GM21526 (cell line): ENCODE data around the gene SYVN1.
A peak's percentile ranks its signal among the peaks of the same experiment; 100 is the strongest.
"Not testable (repeated sequence)": the region's sequence is repeated elsewhere in the genome, so short reads cannot be mapped to it uniquely, and the experiment has no call there.

Experiments
- ATAC-seq: cut with Tn5 transposase; IDR thresholded peaks from one replicate; pipeline ENCODE4 v1.9.1; 2021; ENCODE audit warnings: moderate library complexity; ENCODE audit not compliant: unreplicated experiment, low FRiP score

Gene SYVN1

GRCh38 chr11:65128182-65129145 lies 5.9 kb downstream of the SYVN1 start:
- ATAC-seq: no peak

GRCh38 chr11:65127473-65128181 lies 6.7 kb downstream of the SYVN1 start:
- ATAC-seq: no peak

- ATAC-seq: no peak
These were observed 7.6 kb downstream of the SYVN1 start for GRCh38 chr11:65126624-65127274.

- no peak for ATAC-seq
These were observed 8.9 kb downstream of the SYVN1 start for GRCh38 chr11:65125197-65126056.

- ATAC-seq: no peak
These were observed 9.7 kb downstream of the SYVN1 start for GRCh38 chr11:65124480-65125196.

- peak; percentile 53 for ATAC-seq
These were observed 12.2 kb downstream of the SYVN1 start, which contains the start of the genes FAU and MRPL49 for GRCh38 chr11:65121865-65122696. Gene FAU (minus strand): TSS chr11:65122134. CDS start chr11:65121813, 321 bp downstream. Gene MRPL49 (plus strand): TSS chr11:65122321. CDS start chr11:65122347, 26 bp downstream.

- no peak for ATAC-seq
These were observed 12.9 kb downstream of the SYVN1 start for GRCh38 chr11:65121447-65121864.

- no peak for ATAC-seq
These were observed 13.5 kb downstream of the SYVN1 start for GRCh38 chr11:65120831-65121230.

- no peak for ATAC-seq
These were observed 14.7 kb downstream of the SYVN1 start for GRCh38 chr11:65119670-65119995.

- ATAC-seq: not testable (repeated sequence)
These were observed 15.2 kb downstream of the SYVN1 start for GRCh38 chr11:65118891-65119669.

GRCh38 chr11:65118097-65118837 lies 16.1 kb downstream of the SYVN1 start:
- no peak for ATAC-seq

- peak; percentile 47 for ATAC-seq
These were observed 16.9 kb downstream of the SYVN1 start, which contains the start of gene ZNHIT2 for GRCh38 chr11:65117206-65118096. Gene ZNHIT2 (minus strand): TSS chr11:65117701. CDS start chr11:65117653, 48 bp downstream.

GRCh38 chr11:65116370-65117205 lies 17.7 kb downstream of the SYVN1 start:
- ATAC-seq: no peak

- ATAC-seq: no peak
These were observed 18.8 kb downstream of the SYVN1 start for GRCh38 chr11:65115361-65116082.
